ENCODE measurements around the gene NRP2.

NRP2 gene

DNA sequence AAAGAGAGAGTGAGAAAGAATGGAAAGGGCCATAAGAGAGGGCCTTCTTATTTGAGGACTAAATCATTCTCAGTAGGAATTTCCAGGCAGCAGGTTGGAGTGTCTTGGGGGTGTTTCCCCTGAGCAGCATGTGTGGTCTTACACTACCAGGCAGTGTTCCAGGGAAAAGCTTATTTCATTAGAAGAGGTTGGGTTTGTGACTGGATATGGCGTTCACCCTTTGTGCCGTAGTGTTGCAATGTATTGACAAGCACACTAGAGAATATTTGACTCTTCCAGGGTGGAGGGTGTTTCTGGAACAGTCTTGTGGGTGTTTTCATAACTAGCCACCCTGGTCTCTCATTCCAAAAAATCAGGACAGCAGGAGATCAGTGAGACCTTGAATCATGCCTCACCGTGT, 105.5 kb downstream of the NRP2 start:
- Histone ChIP-seq H3K9me3 (ENCODE audit: control insufficient read depth in 2 of 2, low read length in 2 of 2) (no peaks in the 10 kb centered on the region), H3K4me1 (ENCODE audit: control insufficient read depth, insufficient read depth, low read length) (peaks cover 66% of the 10 kb centered on the region), H3K27ac (ENCODE audit: low read length) (peak overlapping the region; percentile 96), H3K36me3 (ENCODE audit: control insufficient read depth in 2 of 2, insufficient read depth in 2 of 2, low read length in 2 of 2) (peaks cover 0 to 2% of the 10 kb centered on the region in 2 donors), H3K9ac (ENCODE audit: low read length in 2 of 2) (no peak overlapping the region), H3K27me3 (ENCODE audit: control insufficient read depth in 1 of 2, insufficient read depth in 2 of 2, low read length in 2 of 2) (no peaks in the 10 kb centered on the region), H3K4me3 (ENCODE audit: low read length in 2 of 2) (no peak overlapping the region)

DNA sequence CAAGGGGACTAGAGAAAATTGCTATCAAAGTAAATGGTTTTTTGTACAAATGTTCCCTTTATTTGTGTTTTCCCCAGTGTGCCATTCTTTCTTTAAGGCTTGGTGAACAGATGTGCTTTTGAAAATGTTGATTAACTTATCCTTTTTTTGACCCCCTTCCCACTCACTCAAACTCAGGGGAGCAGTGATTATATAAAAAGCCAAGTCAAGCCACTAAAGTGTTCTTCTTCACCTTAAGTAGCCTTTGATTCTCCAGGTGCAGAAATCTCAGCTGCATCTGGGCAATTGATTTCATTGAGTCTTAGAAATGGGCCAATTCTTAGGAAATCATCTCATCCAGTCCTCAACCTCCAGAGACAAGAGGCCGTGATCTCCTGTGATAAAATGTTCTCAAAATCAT, 107.6 kb downstream of the NRP2 start:
- H3K4me3 ChIP-seq (ENCODE audit: low read length in 2 of 2) = no peak overlapping the region
- H3K9me3 ChIP-seq (ENCODE audit: control insufficient read depth in 2 of 2, low read length in 2 of 2) = no peaks in the 10 kb centered on the region
- peaks cover 5 to 9% of the 10 kb centered on the region in 2 donors for H3K36me3 ChIP-seq (ENCODE audit: control insufficient read depth in 2 of 2, insufficient read depth in 2 of 2, low read length in 2 of 2)
- peak overlapping the region; percentile 96 for H3K27ac ChIP-seq (ENCODE audit: low read length)
- H3K27me3 ChIP-seq (ENCODE audit: control insufficient read depth in 1 of 2, insufficient read depth in 2 of 2, low read length in 2 of 2) = no peaks in the 10 kb centered on the region
- H3K4me1 ChIP-seq (ENCODE audit: control insufficient read depth, insufficient read depth, low read length) = peaks cover 60% of the 10 kb centered on the region
- no peak overlapping the region for H3K9ac ChIP-seq (ENCODE audit: low read length in 2 of 2)

- Histone ChIP-seq H3K9me3 (ENCODE audit: control insufficient read depth in 2 of 2, low read length in 2 of 2) (no peaks in the 10 kb centered on the region), H3K36me3 (ENCODE audit: control insufficient read depth in 2 of 2, insufficient read depth in 2 of 2, low read length in 2 of 2) (peaks cover 24 to 27% of the 10 kb centered on the region in 2 donors), H3K27me3 (ENCODE audit: control insufficient read depth in 1 of 2, insufficient read depth in 2 of 2, low read length in 2 of 2) (no peaks in the 10 kb centered on the region), H3K4me3 (ENCODE audit: low read length in 2 of 2) (no peak overlapping the region), H3K27ac (ENCODE audit: low read length) (peak overlapping the region; percentile 96), H3K9ac (ENCODE audit: low read length in 2 of 2) (peak overlapping the region; percentile 55 to 63), H3K4me1 (ENCODE audit: control insufficient read depth, insufficient read depth, low read length) (peaks cover 57% of the 10 kb centered on the region)
Observed at GRCh38 chr2:205792908-205793307, 110.6 kb downstream of the NRP2 start.

- Histone ChIP-seq H3K36me3 (ENCODE audit: control insufficient read depth in 2 of 2, insufficient read depth in 2 of 2, low read length in 2 of 2) (peaks cover 24 to 25% of the 10 kb centered on the region in 2 donors), H3K9ac (ENCODE audit: low read length in 2 of 2) (peak overlapping the region in 1 of 2 donors; percentile 7), H3K27ac (ENCODE audit: low read length) (peak overlapping the region; percentile 98), H3K27me3 (ENCODE audit: control insufficient read depth in 1 of 2, insufficient read depth in 2 of 2, low read length in 2 of 2) (no peaks in the 10 kb centered on the region), H3K4me3 (ENCODE audit: low read length in 2 of 2) (no peak overlapping the region), H3K4me1 (ENCODE audit: control insufficient read depth, insufficient read depth, low read length) (peaks cover 61% of the 10 kb centered on the region), H3K9me3 (ENCODE audit: control insufficient read depth in 2 of 2, low read length in 2 of 2) (peaks cover 0 to 4% of the 10 kb centered on the region in 2 donors)
Observed at GRCh38 chr2:205796805-205797313, 114.6 kb downstream of the NRP2 start.

- Histone ChIP-seq H3K36me3 (ENCODE audit: control insufficient read depth in 2 of 2, insufficient read depth in 2 of 2, low read length in 2 of 2) (peaks cover 24 to 25% of the 10 kb centered on the region in 2 donors), H3K9ac (ENCODE audit: low read length in 2 of 2) (peak overlapping the region; percentile 39 to 58), H3K4me1 (ENCODE audit: control insufficient read depth, insufficient read depth, low read length) (peaks cover 64% of the 10 kb centered on the region), H3K27ac (ENCODE audit: low read length) (peak overlapping the region; percentile 98), H3K27me3 (ENCODE audit: control insufficient read depth in 1 of 2, insufficient read depth in 2 of 2, low read length in 2 of 2) (no peaks in the 10 kb centered on the region), H3K4me3 (ENCODE audit: low read length in 2 of 2) (no peak overlapping the region), H3K9me3 (ENCODE audit: control insufficient read depth in 2 of 2, low read length in 2 of 2) (peaks cover 0 to 4% of the 10 kb centered on the region in 2 donors)
Observed at GRCh38 chr2:205797866-205798265, 115.6 kb downstream of the NRP2 start.

DNA sequence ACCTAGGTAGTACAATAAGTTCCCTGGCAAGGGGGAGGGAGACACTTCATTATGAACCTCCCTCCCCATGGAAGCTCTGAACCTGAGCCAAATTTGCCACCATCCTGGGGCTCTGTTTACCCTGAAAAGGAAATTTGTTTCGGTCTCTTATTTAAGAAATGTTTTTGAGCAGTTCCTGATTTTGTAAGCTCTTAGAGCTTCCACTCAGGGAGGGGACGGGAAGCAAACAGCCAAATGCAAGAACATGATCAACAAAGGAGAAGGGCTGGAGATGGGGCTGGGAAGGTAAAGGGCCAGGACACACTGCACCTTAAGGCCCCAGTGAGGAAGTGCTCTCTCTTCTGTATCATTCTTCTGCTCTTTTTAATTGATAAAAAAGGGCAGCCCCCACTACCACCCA, 117.9 kb downstream of the NRP2 start:
- peak overlapping the region; percentile 33 to 36 for H3K9ac ChIP-seq (ENCODE audit: low read length in 2 of 2)
- peaks cover 58% of the 10 kb centered on the region for H3K4me1 ChIP-seq (ENCODE audit: control insufficient read depth, insufficient read depth, low read length)
- H3K4me3 ChIP-seq (ENCODE audit: low read length in 2 of 2) = peak overlapping the region in 1 of 2 donors; percentile 44
- peak overlapping the region; percentile 98 for H3K27ac ChIP-seq (ENCODE audit: low read length)
- H3K9me3 ChIP-seq (ENCODE audit: control insufficient read depth in 2 of 2, low read length in 2 of 2) = peaks cover 0 to 4% of the 10 kb centered on the region in 2 donors
- H3K36me3 ChIP-seq (ENCODE audit: control insufficient read depth in 2 of 2, insufficient read depth in 2 of 2, low read length in 2 of 2) = peaks cover 16 to 17% of the 10 kb centered on the region in 2 donors
- no peaks in the 10 kb centered on the region for H3K27me3 ChIP-seq (ENCODE audit: control insufficient read depth in 1 of 2, insufficient read depth in 2 of 2, low read length in 2 of 2)

DNA sequence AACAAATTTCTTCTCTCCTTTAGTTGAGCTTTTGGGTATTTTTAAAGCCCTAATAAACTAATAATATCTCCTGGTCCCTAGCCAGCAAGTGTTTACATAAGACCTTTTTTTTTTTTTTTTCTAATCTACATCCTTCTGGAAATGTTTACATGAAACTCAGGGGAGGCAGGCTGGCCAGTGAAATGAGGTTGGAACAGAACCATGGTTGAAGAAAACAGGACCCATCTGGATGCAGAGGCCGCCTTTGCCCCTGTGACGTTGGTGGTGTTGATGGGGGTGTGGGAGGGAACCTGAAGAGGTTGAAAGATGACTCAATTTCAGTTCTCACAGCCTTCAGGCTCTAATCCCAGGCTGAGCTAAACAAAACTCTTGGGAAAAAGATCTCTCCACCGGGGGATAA, 118.5 kb downstream of the NRP2 start:
- H3K4me1 ChIP-seq (ENCODE audit: control insufficient read depth, insufficient read depth, low read length) = peaks cover 58% of the 10 kb centered on the region
- H3K27me3 ChIP-seq (ENCODE audit: control insufficient read depth in 1 of 2, insufficient read depth in 2 of 2, low read length in 2 of 2) = no peaks in the 10 kb centered on the region
- H3K27ac ChIP-seq (ENCODE audit: low read length) = peak overlapping the region; percentile 98
- H3K4me3 ChIP-seq (ENCODE audit: low read length in 2 of 2) = peak overlapping the region in 1 of 2 donors; percentile 44
- peaks cover 0 to 4% of the 10 kb centered on the region in 2 donors for H3K9me3 ChIP-seq (ENCODE audit: control insufficient read depth in 2 of 2, low read length in 2 of 2)
- peak overlapping the region; percentile 43 to 60 for H3K9ac ChIP-seq (ENCODE audit: low read length in 2 of 2)
- peaks cover 11 to 12% of the 10 kb centered on the region in 2 donors for H3K36me3 ChIP-seq (ENCODE audit: control insufficient read depth in 2 of 2, insufficient read depth in 2 of 2, low read length in 2 of 2)

DNA sequence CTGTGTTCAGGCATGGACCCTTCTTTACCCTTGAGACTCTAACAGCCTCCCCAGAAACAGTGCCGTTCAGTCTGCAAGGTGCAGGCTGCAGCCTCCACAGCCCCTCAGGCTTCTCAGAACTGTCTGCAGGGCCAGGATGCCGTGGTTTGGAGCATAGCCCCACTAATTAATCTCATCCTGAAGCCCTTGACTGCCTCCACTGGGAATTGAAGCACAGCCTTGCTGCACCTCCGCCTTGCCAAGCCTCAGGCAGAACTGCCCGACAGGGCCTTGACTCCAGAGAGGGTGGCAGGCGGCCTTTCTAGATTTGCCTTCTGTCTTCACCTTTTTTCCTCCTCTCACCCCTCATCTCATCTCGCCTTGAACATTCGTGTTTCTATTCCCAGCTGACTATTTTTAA, 119.8 kb downstream of the NRP2 start:
- H3K9me3 ChIP-seq (ENCODE audit: control insufficient read depth in 2 of 2, low read length in 2 of 2) = peaks cover 0 to 4% of the 10 kb centered on the region in 2 donors
- H3K27me3 ChIP-seq (ENCODE audit: control insufficient read depth in 1 of 2, insufficient read depth in 2 of 2, low read length in 2 of 2) = no peaks in the 10 kb centered on the region
- H3K9ac ChIP-seq (ENCODE audit: low read length in 2 of 2) = peak overlapping the region; percentile 43 to 60
- peak overlapping the region; percentile 98 for H3K27ac ChIP-seq (ENCODE audit: low read length)
- peaks cover 0 to 3% of the 10 kb centered on the region in 2 donors for H3K36me3 ChIP-seq (ENCODE audit: control insufficient read depth in 2 of 2, insufficient read depth in 2 of 2, low read length in 2 of 2)
- H3K4me3 ChIP-seq (ENCODE audit: low read length in 2 of 2) = peak overlapping the region in 1 of 2 donors; percentile 16
- H3K4me1 ChIP-seq (ENCODE audit: control insufficient read depth, insufficient read depth, low read length) = peaks cover 56% of the 10 kb centered on the region

DNA sequence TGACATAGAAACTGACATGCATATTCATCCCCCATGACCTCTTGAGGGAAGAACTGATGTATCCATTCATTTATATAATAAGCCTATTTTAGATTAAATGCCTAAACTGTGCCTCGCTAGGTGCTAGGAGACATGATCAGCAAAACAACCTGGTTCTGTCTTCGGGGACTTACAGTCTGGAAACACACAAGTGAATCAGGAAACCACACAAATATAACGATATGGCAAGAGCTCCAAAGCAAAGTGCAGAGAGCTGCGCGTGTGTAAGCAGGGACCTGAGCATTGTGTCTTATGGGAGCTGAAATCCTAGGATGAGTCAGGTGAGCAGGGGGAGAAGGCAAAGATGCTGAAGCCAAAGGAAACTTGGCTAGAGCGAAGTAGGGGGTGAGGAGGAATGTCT, 120.6 kb downstream of the NRP2 start:
- Histone ChIP-seq H3K4me3 (ENCODE audit: low read length in 2 of 2) (no peak overlapping the region), H3K4me1 (ENCODE audit: control insufficient read depth, insufficient read depth, low read length) (peaks cover 57% of the 10 kb centered on the region), H3K36me3 (ENCODE audit: control insufficient read depth in 2 of 2, insufficient read depth in 2 of 2, low read length in 2 of 2) (no peaks in the 10 kb centered on the region), H3K9me3 (ENCODE audit: control insufficient read depth in 2 of 2, low read length in 2 of 2) (peaks cover 0 to 4% of the 10 kb centered on the region in 2 donors), H3K27me3 (ENCODE audit: control insufficient read depth in 1 of 2, insufficient read depth in 2 of 2, low read length in 2 of 2) (no peaks in the 10 kb centered on the region), H3K9ac (ENCODE audit: low read length in 2 of 2) (peak overlapping the region in 1 of 2 donors; percentile 43), H3K27ac (ENCODE audit: low read length) (peak overlapping the region; percentile 98)

DNA sequence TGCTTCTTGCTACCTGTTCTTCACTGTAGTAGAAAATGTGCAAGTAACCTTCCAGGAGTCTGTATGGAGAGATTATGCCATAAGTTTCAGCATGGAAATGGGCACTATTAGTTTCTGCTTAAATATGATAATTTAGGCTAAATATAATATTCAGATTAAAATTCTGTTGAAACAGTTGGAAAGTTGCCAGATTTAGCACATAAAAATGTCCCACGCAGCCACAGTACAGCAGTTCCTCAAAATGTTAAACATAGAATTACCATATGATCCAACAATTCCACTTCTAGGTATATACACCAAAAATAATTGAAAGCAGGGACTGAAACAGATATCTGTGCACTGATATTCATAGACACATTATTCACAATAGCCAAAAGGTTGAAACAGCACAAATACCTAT, 121.2 kb downstream of the NRP2 start:
- Histone ChIP-seq H3K36me3 (ENCODE audit: control insufficient read depth in 2 of 2, insufficient read depth in 2 of 2, low read length in 2 of 2) (no peaks in the 10 kb centered on the region), H3K4me1 (ENCODE audit: control insufficient read depth, insufficient read depth, low read length) (peaks cover 57% of the 10 kb centered on the region), H3K9me3 (ENCODE audit: control insufficient read depth in 2 of 2, low read length in 2 of 2) (peaks cover 0 to 4% of the 10 kb centered on the region in 2 donors), H3K27ac (ENCODE audit: low read length) (peak overlapping the region; percentile 98), H3K4me3 (ENCODE audit: low read length in 2 of 2) (no peak overlapping the region), H3K27me3 (ENCODE audit: control insufficient read depth in 1 of 2, insufficient read depth in 2 of 2, low read length in 2 of 2) (no peaks in the 10 kb centered on the region), H3K9ac (ENCODE audit: low read length in 2 of 2) (no peak overlapping the region)

DNA sequence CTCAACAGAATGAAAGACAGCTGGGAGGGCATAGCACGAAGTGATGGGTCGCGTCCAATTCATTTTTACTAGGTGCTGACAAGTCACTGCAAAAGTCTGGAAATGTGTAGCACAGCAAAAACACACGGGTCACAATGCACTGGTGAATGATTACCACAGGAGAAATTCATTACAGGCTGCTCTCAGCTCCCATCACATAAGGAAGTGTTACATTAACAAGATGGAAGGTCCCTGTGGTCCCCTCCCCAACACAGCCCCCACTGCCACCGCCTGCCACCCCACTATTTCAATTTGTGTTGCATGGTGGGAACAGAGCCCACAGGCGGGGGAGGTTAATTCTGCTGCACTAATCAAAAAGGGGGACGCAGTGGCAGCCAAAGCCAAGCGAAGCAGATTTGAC, 122.8 kb downstream of the NRP2 start:
- Histone ChIP-seq H3K4me3 (ENCODE audit: low read length in 2 of 2) (no peak overlapping the region), H3K4me1 (ENCODE audit: control insufficient read depth, insufficient read depth, low read length) (peaks cover 51% of the 10 kb centered on the region), H3K36me3 (ENCODE audit: control insufficient read depth in 2 of 2, insufficient read depth in 2 of 2, low read length in 2 of 2) (no peaks in the 10 kb centered on the region), H3K9ac (ENCODE audit: low read length in 2 of 2) (no peak overlapping the region), H3K27ac (ENCODE audit: low read length) (no peak overlapping the region), H3K9me3 (ENCODE audit: control insufficient read depth in 2 of 2, low read length in 2 of 2) (no peaks in the 10 kb centered on the region), H3K27me3 (ENCODE audit: control insufficient read depth in 1 of 2, insufficient read depth in 2 of 2, low read length in 2 of 2) (no peaks in the 10 kb centered on the region)

Measured in stomach smooth muscle (tissue), 2 donors.